Measurements from ENCODE around the gene EIF2AK2.

EIF2AK2 gene

GRCh38 chr2:37104178-37104577 is 52.6 kb downstream of the EIF2AK2 start:
- DNase-seq (ENCODE audit: insufficient read length, low spot score) (no peak), FAIRE-seq (no peak)

GRCh38 chr2:37102588-37102987 is 54.2 kb downstream of the EIF2AK2 start:
- no peak for DNase-seq (ENCODE audit: insufficient read length, low spot score)
- FAIRE-seq: peak; percentile 26

- no peak for DNase-seq (ENCODE audit: insufficient read length, low spot score)
These were observed 56.7 kb downstream of the EIF2AK2 start for GRCh38 chr2:37100054-37100453.

DNA sequence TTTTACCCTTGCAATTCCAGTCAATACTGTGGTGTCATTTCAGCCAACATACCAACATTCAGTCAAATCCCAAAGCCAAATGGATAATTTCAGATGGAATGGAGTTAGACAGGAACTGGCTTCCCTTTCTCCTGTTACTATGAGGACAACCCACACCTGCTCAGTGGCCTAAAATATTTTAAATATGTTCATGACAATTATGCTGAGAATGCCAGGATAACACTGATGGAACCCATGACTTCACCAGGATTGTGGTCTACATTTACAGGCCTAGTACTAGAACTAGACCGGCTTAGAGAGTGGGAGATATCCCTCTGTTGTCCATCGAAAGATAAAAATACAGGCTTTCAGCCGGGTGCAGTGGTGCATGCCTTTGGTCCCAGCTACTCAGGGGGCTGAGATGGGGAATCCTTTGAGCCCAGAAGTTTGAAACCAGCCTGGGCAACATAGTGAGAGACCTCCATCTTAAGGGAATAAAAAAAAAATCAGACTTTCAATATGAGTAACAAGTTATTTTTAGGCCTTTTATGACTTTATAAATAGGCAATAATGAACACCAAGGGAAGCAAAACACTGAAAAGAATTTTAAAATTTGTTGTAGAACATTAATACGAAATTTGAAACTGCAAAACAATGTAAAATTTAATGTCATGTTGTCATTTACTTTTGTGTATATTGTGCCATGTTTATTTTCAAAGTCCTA is 58.2 kb downstream of the EIF2AK2 start:
- FAIRE-seq (no peak), DNase-seq (ENCODE audit: insufficient read length, low spot score) (no peak)

More at GRCh38 chr2:37100054-37100453, 56.7 kb downstream of the EIF2AK2 start:
- no peak for FAIRE-seq

GRCh38 chr2:37096568-37096967 is 60.2 kb downstream of the EIF2AK2 start:
- no peak for FAIRE-seq
- no peak for DNase-seq (ENCODE audit: insufficient read length, low spot score)

- FAIRE-seq (no peak), DNase-seq (ENCODE audit: insufficient read length, low spot score) (no peak)
These were observed 64.9 kb downstream of the EIF2AK2 start for GRCh38 chr2:37091873-37092272.

- no peak for FAIRE-seq
- DNase-seq (ENCODE audit: insufficient read length, low spot score): no peak
These were observed 66.7 kb downstream of the EIF2AK2 start for GRCh38 chr2:37090019-37090477.

DNA sequence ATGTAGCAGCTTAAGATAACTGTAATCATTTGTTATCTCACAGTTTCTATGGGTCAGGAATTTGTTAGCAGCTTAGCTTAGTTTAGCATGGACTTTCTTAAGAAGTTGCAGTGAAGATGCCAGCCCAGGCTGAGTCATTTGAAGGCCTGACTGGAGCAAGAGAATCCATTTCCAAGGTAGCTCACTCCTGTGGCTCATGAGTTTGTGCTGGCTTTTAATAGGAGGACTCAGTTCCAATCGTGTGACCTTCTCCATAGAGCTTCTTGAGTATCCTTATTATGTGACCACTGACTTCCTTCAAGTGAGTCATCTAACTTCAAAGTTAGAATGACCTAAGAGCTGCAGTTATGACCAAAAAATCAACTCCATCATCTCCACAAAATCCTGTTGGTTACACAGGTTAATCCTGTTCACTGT is 71.0 kb downstream of the EIF2AK2 start:
- DNase-seq (ENCODE audit: insufficient read length, low spot score) (no peak), FAIRE-seq (no peak)

GRCh38 chr2:37084797-37085196 is 72.0 kb downstream of the EIF2AK2 start:
- DNase-seq (ENCODE audit: insufficient read length, low spot score): no peak
- FAIRE-seq: no peak

DNA sequence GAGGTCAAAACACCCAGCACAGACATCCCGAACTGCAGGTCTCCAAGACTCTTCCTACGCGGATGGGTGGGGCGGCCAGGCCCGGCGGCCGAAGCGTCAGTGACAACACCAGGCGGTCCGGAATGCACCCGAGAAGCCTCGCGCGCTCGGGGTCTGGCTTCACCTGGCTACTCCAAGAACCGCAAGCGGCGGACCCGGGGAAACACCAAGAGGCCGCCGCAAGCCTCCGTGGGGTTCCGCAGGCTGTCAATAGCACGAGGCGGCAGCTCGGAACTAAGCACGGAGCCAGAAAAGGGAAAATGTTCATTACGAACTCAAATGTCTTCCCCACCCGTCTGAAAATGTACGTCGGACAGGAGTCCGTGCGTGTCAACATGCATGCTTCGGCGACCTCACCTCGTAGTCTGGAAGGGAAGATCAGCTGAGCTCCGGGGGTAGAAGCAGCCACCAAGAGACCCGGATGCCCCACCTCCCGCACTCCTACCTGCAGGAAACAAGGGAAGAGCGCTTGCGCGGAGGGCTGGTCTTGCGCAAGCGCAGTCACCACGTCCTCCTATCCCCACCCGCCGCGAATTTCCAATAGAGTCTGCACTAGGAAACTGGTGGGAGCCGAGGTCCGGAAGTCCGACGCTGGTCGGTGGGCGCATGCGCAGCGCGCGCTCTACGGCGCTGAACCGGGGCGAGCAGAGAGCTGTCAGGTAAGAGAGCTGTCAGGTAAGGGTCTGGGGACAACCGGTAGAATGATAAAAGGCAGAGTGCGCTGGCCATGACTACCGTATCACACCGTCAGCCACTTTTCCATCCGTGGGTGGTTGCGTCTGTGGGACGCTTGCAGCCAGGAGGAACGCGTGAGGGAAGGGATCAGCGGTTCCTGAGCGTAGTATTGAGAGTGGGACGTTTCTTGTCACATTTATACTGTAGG is 72.6 kb downstream of the EIF2AK2 start, which contains the start of the genes GPATCH11 and HEATR5B:
Gene GPATCH11, plus strand, starts transcription at position 646 of the 922 bp plus-strand sequence. CDS start 3,864 bp downstream, outside the sequence.
Gene HEATR5B, minus strand, starts transcription at position 500 of the 922 bp plus-strand sequence. CDS start 958 bp downstream, outside the sequence.
- FAIRE-seq (peak; percentile 86), DNase-seq (ENCODE audit: insufficient read length, low spot score) (peak; percentile 99)

DNA sequence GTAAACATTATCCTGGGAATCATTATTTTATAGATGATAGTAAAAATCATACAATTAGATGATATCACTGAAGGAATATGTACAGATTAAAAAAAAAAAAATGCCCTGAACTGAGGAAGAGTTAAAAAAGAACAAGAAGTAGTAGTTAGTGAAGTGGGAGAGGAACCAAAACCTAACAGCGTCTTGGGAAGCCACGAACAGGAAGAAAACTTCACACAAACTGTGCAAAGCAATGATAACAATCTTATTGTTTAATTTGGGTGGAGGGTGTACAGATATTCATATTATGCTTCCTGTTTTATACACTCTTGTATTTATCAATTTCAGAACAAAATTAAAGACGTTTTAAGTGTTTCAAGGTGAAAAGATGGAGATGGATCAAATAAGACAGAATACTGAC is 76.1 kb downstream of the EIF2AK2 start:
- FAIRE-seq (no peak), DNase-seq (ENCODE audit: insufficient read length, low spot score) (no peak)

GRCh38 chr2:37080266-37080665 is 76.5 kb downstream of the EIF2AK2 start:
- FAIRE-seq (no peak), DNase-seq (ENCODE audit: insufficient read length, low spot score) (no peak)

DNA sequence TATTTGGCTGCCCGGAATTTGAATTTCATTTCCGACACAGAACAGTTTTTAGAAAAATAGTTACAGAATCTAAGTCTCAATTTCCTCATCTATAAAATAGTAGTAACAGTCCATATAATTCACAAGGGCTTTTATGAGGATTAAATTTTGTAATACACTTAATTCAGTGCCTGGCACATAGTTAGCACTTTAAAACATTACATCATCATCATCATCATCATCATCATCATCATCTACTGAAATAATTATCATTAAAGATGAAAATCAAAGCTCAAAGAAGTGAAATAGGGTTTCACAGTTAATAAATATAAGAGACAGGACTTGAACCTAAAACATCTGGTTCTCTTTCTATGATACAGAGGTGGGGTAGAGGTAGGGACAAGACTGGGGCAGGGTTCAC is 85.8 kb downstream of the EIF2AK2 start:
- no peak for DNase-seq (ENCODE audit: insufficient read length, low spot score)
- no peak for FAIRE-seq

GRCh38 chr2:37068686-37069085 is 88.1 kb downstream of the EIF2AK2 start:
- FAIRE-seq (peak; percentile 23), DNase-seq (ENCODE audit: insufficient read length, low spot score) (no peak)

GRCh38 chr2:37061776-37062175 is 95.0 kb downstream of the EIF2AK2 start:
- DNase-seq (ENCODE audit: insufficient read length, low spot score) (no peak), FAIRE-seq (no peak)

GRCh38 chr2:37061013-37061711 is 95.6 kb downstream of the EIF2AK2 start:
- DNase-seq (ENCODE audit: insufficient read length, low spot score): no peak
- FAIRE-seq: peak; percentile 9

DNA sequence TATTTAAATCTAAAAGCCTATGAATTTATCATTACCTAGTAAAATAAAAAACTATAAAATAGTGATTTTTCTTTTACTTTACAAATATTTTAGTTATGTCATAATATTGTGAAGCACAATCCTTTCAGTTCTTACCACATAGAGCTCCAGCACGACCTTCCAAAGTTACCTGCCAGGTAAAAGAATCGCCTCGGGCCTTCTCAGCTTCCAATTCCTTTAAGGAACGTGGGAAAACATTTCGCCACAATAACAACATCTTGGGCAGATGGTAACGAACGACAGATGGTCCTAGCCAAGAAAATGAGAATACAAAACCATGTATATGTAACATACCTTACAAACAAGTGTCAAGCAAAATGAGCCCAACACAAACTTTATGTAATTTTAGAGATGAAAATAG is 96.3 kb downstream of the EIF2AK2 start:
- DNase-seq (ENCODE audit: insufficient read length, low spot score) (no peak), FAIRE-seq (no peak)

- no peak for FAIRE-seq
- no peak for DNase-seq (ENCODE audit: insufficient read length, low spot score)
These were observed 96.9 kb downstream of the EIF2AK2 start for GRCh38 chr2:37059841-37060240.

- no peak for DNase-seq (ENCODE audit: insufficient read length, low spot score)
- peak; percentile 26 for FAIRE-seq
These were observed 104.0 kb downstream of the EIF2AK2 start for GRCh38 chr2:37052600-37053332.
